HepG2 (cell line): ENCODE measurements around the gene TMEM232.

Experiments used
- ZFP82 ChIP-seq: sonication (generic); formaldehyde crosslinking; IDR thresholded peaks from 2 replicates; pipeline ENCODE4 v1.5.1; 2020; ENCODE audit warnings: mild to moderate bottlenecking, missing genetic modification reagents, borderline replicate concordance
- ZNF10 ChIP-seq: sonication (generic); formaldehyde crosslinking; IDR thresholded peaks from 2 replicates; pipeline ENCODE4 v1.4.0; 2020; ENCODE audit warnings: mild to moderate bottlenecking, low read depth, missing genetic modification reagents, borderline replicate concordance

- TF ChIP-seq ZFP82 (CRISPR knock-in tag) (no peak), ZNF10 (no peak)
Observed at GRCh38 chr5:110544603-110545002, 181.9 kb downstream of the TMEM232 start.
